Suprapubic skin (tissue), 3 donors: ENCODE results near the gene CBARP.

Experiments
- POLR2AphosphoS5 ChIP-seq, 3 donors: sonication (generic); formaldehyde crosslinking; IDR thresholded peaks; one replicate each; pipeline ENCODE4 v1.6.1; 2017; ENCODE audit warnings: antibody characterized with exemption in 3 of 3
- TF ChIP-seq, protein P1 (sequence below), 2 donors: fragments of 200-600 bp in 1 of 2; fragments of 450-650 bp in 1 of 2; sonication (generic) in 1 of 2; IDR thresholded peaks; one replicate each; pipeline ENCODE4 v1.5.1; 2016 to 2019; ENCODE audit warnings: antibody characterized with exemption in 2 of 2, mild to moderate bottlenecking in 1 of 2, moderate library complexity in 1 of 2

DNA sequence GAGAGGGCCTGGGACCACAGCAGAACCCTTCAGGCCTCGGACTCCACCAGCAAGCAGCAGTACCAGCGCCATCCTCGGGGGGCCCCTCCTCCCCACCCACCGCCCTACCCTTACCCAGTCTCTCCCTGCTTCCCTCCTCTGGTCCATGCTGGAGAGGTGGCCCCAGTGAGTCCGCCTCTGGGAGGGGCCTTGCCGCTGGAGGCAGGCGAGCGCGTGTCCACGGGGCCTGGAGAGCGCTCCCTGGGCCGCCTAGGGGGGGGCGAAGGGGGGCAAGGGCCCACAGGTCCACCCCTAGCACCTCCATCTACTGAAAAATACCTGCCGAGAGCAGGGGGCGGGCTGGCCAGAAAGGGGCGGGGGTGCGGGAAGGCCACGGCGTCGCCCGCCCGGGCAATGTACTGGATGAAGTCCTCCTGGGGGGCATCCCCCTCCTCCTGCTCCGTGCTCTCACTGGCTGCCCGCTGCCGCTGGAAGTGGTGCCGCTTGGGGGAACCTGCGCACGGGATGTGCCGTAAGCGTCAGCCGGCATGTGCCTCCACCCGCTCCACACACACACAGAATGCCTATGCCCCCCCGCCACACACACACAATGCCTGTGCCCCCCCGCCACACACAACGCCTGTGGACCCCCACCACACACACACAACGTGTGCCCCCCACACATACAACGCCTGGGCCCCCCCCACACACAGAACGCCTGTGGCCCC, 6.9 kb downstream of the CBARP start:
- TF ChIP-seq, protein P1, sequence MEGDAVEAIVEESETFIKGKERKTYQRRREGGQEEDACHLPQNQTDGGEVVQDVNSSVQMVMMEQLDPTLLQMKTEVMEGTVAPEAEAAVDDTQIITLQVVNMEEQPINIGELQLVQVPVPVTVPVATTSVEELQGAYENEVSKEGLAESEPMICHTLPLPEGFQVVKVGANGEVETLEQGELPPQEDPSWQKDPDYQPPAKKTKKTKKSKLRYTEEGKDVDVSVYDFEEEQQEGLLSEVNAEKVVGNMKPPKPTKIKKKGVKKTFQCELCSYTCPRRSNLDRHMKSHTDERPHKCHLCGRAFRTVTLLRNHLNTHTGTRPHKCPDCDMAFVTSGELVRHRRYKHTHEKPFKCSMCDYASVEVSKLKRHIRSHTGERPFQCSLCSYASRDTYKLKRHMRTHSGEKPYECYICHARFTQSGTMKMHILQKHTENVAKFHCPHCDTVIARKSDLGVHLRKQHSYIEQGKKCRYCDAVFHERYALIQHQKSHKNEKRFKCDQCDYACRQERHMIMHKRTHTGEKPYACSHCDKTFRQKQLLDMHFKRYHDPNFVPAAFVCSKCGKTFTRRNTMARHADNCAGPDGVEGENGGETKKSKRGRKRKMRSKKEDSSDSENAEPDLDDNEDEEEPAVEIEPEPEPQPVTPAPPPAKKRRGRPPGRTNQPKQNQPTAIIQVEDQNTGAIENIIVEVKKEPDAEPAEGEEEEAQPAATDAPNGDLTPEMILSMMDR (IDR thresholded peaks at IDR 0.05): no peak
- TF ChIP-seq POLR2AphosphoS5 (IDR thresholded peaks at IDR 0.05): no peak
